WTC11 (cell line): ENCODE results near the gene CYB561D1.

ENCODE experiments used
- CBFB ChIP-seq: sonication (generic); formaldehyde crosslinking; IDR thresholded peaks from 2 replicates; pipeline ENCODE4 v1.8.1; 2022; ENCODE audit warnings: mild to moderate bottlenecking, low read depth, missing genetic modification reagents
- ELF4 ChIP-seq: sonication (generic); formaldehyde crosslinking; IDR thresholded peaks from 2 replicates; pipeline ENCODE4 v1.8.1; 2022; ENCODE audit warnings: low read depth, mild to moderate bottlenecking, moderate library complexity, missing genetic modification reagents
- MXD4 ChIP-seq: fragments of 250-450 bp; sonication (Bioruptor Pico); IDR thresholded peaks from 2 replicates; pipeline ENCODE4 v1.8.0; 2021; ENCODE audit warnings: mild to moderate bottlenecking, moderate library complexity, borderline replicate concordance
- ZNF232 ChIP-seq: sonication (generic); formaldehyde crosslinking; IDR thresholded peaks from 2 replicates; pipeline ENCODE4 v1.8.0; 2022; ENCODE audit warnings: mild to moderate bottlenecking, missing genetic modification reagents
- TF ChIP-seq, protein P1 (sequence below): fragments of 200-600 bp; IDR thresholded peaks from 2 replicates; pipeline ENCODE4 v1.8.0; 2022; ENCODE audit warnings: antibody characterized with exemption
- TF ChIP-seq, protein P2 (sequence below): fragments of 250-450 bp; sonication (Bioruptor Pico); IDR thresholded peaks from 2 replicates; pipeline ENCODE4 v2.1.2; 2022; ENCODE audit warnings: mild to moderate bottlenecking, moderate library complexity
- TF ChIP-seq, protein P3 (sequence below): sonication (generic); formaldehyde crosslinking; IDR thresholded peaks from 2 replicates; pipeline ENCODE4 v1.8.1; 2023; ENCODE audit warnings: mild to moderate bottlenecking, missing genetic modification reagents
- TF ChIP-seq, protein P4 (sequence below): sonication (generic); formaldehyde crosslinking; IDR thresholded peaks from 2 replicates; pipeline ENCODE4 v1.8.1; 2023; ENCODE audit warnings: mild to moderate bottlenecking, moderate library complexity, missing genetic modification reagents
- TF ChIP-seq, protein P5 (sequence below): sonication (generic); formaldehyde crosslinking; IDR thresholded peaks from 2 replicates; pipeline ENCODE4 v1.8.0; 2023; ENCODE audit warnings: missing genetic modification reagents
- TF ChIP-seq, protein P6 (sequence below): sonication (generic); formaldehyde crosslinking; IDR thresholded peaks from 2 replicates; pipeline ENCODE4 v1.8.0; 2022; ENCODE audit warnings: missing genetic modification reagents
- TF ChIP-seq, protein P7 (sequence below): sonication (generic); formaldehyde crosslinking; conservative IDR thresholded peaks from 2 replicates; pipeline ENCODE4 v1.8.1; 2022; ENCODE audit warnings: mild to moderate bottlenecking, missing genetic modification reagents
- TF ChIP-seq, protein P8 (sequence below): sonication (generic); formaldehyde crosslinking; IDR thresholded peaks from 2 replicates; pipeline ENCODE4 v1.8.1; 2022; ENCODE audit warnings: mild to moderate bottlenecking, moderate library complexity, missing genetic modification reagents
- TF ChIP-seq, protein P9 (sequence below): sonication (generic); formaldehyde crosslinking; IDR thresholded peaks from 2 replicates; pipeline ENCODE4 v1.8.1; 2023; ENCODE audit warnings: mild to moderate bottlenecking, missing genetic modification reagents, moderate library complexity

DNA sequence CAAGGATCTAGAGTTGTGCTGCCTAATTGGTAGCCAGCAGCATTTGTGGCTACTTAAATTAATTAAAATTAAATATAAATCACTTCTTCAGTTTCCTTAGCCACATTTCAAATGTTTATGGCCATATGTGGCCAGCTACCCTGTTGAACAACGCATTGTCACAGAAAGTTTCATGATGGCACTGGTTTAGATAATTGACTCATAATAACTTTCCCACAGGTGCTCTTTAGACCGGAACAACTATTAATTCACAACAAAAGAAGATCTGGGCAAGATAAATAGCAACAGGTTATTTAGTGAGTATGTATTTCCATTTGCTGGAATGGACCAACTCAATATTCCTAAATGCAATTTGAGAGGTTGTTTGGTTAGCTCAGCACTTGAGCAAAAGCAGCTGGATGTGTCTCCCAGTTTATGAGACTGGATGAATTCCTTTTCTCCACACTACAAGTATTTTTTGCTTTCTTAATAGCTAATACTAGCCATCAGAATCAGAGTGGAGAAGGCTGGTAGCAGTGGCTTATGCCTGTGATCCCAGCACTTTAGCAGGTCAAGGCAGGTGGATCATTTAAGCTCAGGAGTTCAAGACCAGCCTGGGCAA lies 19.3 kb downstream of the CYB561D1 start:
- TF ChIP-seq, protein P1, sequence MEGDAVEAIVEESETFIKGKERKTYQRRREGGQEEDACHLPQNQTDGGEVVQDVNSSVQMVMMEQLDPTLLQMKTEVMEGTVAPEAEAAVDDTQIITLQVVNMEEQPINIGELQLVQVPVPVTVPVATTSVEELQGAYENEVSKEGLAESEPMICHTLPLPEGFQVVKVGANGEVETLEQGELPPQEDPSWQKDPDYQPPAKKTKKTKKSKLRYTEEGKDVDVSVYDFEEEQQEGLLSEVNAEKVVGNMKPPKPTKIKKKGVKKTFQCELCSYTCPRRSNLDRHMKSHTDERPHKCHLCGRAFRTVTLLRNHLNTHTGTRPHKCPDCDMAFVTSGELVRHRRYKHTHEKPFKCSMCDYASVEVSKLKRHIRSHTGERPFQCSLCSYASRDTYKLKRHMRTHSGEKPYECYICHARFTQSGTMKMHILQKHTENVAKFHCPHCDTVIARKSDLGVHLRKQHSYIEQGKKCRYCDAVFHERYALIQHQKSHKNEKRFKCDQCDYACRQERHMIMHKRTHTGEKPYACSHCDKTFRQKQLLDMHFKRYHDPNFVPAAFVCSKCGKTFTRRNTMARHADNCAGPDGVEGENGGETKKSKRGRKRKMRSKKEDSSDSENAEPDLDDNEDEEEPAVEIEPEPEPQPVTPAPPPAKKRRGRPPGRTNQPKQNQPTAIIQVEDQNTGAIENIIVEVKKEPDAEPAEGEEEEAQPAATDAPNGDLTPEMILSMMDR, result no peak
- TF ChIP-seq, protein P2, sequence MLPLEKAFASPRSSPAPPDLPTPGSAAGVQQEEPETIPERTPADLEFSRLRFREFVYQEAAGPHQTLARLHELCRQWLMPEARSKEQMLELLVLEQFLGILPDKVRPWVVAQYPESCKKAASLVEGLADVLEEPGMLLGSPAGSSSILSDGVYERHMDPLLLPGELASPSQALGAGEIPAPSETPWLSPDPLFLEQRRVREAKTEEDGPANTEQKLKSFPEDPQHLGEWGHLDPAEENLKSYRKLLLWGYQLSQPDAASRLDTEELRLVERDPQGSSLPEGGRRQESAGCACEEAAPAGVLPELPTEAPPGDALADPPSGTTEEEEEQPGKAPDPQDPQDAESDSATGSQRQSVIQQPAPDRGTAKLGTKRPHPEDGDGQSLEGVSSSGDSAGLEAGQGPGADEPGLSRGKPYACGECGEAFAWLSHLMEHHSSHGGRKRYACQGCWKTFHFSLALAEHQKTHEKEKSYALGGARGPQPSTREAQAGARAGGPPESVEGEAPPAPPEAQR, result no peak
- TF ChIP-seq, protein P3, sequence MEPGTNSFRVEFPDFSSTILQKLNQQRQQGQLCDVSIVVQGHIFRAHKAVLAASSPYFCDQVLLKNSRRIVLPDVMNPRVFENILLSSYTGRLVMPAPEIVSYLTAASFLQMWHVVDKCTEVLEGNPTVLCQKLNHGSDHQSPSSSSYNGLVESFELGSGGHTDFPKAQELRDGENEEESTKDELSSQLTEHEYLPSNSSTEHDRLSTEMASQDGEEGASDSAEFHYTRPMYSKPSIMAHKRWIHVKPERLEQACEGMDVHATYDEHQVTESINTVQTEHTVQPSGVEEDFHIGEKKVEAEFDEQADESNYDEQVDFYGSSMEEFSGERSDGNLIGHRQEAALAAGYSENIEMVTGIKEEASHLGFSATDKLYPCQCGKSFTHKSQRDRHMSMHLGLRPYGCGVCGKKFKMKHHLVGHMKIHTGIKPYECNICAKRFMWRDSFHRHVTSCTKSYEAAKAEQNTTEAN (CRISPR knock-in tag), result no peak
- TF ChIP-seq, protein P4, sequence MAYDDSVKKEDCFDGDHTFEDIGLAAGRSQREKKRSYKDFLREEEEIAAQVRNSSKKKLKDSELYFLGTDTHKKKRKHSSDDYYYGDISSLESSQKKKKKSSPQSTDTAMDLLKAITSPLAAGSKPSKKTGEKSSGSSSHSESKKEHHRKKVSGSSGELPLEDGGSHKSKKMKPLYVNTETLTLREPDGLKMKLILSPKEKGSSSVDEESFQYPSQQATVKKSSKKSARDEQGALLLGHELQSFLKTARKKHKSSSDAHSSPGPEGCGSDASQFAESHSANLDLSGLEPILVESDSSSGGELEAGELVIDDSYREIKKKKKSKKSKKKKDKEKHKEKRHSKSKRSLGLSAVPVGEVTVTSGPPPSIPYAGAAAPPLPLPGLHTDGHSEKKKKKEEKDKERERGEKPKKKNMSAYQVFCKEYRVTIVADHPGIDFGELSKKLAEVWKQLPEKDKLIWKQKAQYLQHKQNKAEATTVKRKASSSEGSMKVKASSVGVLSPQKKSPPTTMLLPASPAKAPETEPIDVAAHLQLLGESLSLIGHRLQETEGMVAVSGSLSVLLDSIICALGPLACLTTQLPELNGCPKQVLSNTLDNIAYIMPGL (CRISPR knock-in tag), result no peak
- TF ChIP-seq, protein P5, sequence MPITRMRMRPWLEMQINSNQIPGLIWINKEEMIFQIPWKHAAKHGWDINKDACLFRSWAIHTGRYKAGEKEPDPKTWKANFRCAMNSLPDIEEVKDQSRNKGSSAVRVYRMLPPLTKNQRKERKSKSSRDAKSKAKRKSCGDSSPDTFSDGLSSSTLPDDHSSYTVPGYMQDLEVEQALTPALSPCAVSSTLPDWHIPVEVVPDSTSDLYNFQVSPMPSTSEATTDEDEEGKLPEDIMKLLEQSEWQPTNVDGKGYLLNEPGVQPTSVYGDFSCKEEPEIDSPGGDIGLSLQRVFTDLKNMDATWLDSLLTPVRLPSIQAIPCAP, result no peak
- TF ChIP-seq, protein P6, sequence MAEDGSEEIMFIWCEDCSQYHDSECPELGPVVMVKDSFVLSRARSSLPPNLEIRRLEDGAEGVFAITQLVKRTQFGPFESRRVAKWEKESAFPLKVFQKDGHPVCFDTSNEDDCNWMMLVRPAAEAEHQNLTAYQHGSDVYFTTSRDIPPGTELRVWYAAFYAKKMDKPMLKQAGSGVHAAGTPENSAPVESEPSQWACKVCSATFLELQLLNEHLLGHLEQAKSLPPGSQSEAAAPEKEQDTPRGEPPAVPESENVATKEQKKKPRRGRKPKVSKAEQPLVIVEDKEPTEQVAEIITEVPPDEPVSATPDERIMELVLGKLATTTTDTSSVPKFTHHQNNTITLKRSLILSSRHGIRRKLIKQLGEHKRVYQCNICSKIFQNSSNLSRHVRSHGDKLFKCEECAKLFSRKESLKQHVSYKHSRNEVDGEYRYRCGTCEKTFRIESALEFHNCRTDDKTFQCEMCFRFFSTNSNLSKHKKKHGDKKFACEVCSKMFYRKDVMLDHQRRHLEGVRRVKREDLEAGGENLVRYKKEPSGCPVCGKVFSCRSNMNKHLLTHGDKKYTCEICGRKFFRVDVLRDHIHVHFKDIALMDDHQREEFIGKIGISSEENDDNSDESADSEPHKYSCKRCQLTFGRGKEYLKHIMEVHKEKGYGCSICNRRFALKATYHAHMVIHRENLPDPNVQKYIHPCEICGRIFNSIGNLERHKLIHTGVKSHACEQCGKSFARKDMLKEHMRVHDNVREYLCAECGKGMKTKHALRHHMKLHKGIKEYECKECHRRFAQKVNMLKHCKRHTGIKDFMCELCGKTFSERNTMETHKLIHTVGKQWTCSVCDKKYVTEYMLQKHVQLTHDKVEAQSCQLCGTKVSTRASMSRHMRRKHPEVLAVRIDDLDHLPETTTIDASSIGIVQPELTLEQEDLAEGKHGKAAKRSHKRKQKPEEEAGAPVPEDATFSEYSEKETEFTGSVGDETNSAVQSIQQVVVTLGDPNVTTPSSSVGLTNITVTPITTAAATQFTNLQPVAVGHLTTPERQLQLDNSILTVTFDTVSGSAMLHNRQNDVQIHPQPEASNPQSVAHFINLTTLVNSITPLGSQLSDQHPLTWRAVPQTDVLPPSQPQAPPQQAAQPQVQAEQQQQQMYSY (CRISPR knock-in tag), result no peak
- TF ChIP-seq, protein P7, sequence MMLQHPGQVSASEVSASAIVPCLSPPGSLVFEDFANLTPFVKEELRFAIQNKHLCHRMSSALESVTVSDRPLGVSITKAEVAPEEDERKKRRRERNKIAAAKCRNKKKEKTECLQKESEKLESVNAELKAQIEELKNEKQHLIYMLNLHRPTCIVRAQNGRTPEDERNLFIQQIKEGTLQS (CRISPR knock-in tag), result no peak
- TF ChIP-seq MXD4 (CRISPR knock-in tag), result no peak
- no peak for TF ChIP-seq ELF4 (CRISPR knock-in tag)
- no peak for TF ChIP-seq CBFB
- no peak for TF ChIP-seq ZNF232 (CRISPR knock-in tag)
- TF ChIP-seq, protein P8, sequence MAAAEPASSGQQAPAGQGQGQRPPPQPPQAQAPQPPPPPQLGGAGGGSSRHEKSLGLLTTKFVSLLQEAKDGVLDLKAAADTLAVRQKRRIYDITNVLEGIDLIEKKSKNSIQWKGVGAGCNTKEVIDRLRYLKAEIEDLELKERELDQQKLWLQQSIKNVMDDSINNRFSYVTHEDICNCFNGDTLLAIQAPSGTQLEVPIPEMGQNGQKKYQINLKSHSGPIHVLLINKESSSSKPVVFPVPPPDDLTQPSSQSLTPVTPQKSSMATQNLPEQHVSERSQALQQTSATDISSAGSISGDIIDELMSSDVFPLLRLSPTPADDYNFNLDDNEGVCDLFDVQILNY (CRISPR knock-in tag), result no peak
- TF ChIP-seq, protein P9, sequence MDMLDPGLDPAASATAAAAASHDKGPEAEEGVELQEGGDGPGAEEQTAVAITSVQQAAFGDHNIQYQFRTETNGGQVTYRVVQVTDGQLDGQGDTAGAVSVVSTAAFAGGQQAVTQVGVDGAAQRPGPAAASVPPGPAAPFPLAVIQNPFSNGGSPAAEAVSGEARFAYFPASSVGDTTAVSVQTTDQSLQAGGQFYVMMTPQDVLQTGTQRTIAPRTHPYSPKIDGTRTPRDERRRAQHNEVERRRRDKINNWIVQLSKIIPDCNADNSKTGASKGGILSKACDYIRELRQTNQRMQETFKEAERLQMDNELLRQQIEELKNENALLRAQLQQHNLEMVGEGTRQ (CRISPR knock-in tag), result no peak
